ENCODE results near the gene TBXAS1.

TBXAS1 gene

DNA sequence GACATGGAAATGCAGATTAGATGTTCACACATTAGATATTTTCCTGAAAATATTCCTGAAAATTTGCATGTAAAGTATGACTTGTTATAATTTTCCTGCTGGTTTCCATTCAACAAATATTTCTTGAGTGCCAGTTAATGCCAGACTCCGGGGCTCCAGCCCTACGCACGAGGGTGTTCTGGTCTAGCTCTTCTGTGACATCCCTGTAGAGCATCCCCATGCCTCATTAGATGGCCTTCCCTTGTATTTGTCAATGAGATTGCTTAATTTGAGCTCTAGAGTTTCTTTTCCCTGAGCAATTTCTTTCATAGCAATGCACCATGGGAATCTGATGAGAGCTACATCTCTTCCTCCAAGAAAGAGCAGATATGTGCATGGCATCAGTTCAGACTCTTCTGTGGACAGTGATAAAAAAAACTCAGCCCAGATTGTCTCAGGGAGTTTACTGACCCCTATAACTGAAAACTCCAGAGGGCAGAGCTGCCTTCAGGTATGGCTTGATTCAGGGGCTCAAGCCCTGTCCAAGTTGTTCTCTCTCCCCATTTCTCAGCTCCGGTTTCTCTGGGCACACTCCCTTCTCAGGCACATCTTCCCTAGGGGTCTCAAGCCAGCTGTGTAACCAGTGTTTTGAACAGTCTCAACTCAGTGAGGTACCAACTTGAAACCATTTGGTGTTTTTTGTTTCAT lies 137.0 kb downstream of the TBXAS1 start:
- Histone ChIP-seq H3K4me1 (ENCODE audit: control insufficient read depth in 5 of 5, insufficient read depth in 5 of 5, low read length in 5 of 5) (no peaks in the 10 kb centered on the region), H3K27me3 (ENCODE audit: control insufficient read depth in 5 of 5, insufficient read depth in 4 of 5, low read length in 5 of 5) (no peaks in the 10 kb centered on the region), H3K9me3 (ENCODE audit: control insufficient read depth in 5 of 5, low read length in 5 of 5) (no peaks in the 10 kb centered on the region), H3K9ac (ENCODE audit: low read length in 5 of 5) (no peak overlapping the region), H3K4me3 (ENCODE audit: low read depth in 1 of 5, low read length in 5 of 5) (no peak overlapping the region), H3K27ac (ENCODE audit: low read depth, low read length) (no peak overlapping the region), H3K36me3 (ENCODE audit: control insufficient read depth in 5 of 5, insufficient read depth in 5 of 5, low read length in 5 of 5) (peaks cover 0 to 23% (median 0%) of the 10 kb centered on the region in 5 donors)

DNA sequence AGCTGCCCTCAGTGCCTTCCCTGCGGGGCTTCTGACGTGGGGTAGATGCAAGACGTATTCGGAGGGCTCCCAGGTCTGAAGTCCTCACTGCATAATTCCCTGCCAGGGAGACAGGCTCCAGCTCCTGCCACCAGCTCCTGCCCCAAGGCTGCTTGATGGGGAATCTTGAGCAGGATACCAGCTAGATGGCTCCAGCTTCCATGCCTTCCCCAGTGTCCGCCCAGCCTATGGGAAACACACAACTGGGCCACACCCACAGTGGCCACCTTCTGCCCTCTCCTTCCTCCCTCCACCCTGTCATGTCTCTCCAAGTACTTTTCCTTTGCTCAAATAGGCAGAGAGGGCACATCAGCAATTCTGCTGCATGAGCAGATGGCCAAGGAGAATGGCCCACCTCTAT lies 137.9 kb downstream of the TBXAS1 start:
- Histone ChIP-seq H3K9me3 (ENCODE audit: control insufficient read depth in 5 of 5, low read length in 5 of 5) (no peaks in the 10 kb centered on the region), H3K9ac (ENCODE audit: low read length in 5 of 5) (no peak overlapping the region), H3K4me1 (ENCODE audit: control insufficient read depth in 5 of 5, insufficient read depth in 5 of 5, low read length in 5 of 5) (no peaks in the 10 kb centered on the region), H3K36me3 (ENCODE audit: control insufficient read depth in 5 of 5, insufficient read depth in 5 of 5, low read length in 5 of 5) (peaks cover 0 to 16% (median 0%) of the 10 kb centered on the region in 5 donors), H3K27ac (ENCODE audit: low read depth, low read length) (no peak overlapping the region), H3K4me3 (ENCODE audit: low read depth in 1 of 5, low read length in 5 of 5) (no peak overlapping the region), H3K27me3 (ENCODE audit: control insufficient read depth in 5 of 5, insufficient read depth in 4 of 5, low read length in 5 of 5) (peaks cover 0 to 3% (median 0%) of the 10 kb centered on the region in 5 donors)

DNA sequence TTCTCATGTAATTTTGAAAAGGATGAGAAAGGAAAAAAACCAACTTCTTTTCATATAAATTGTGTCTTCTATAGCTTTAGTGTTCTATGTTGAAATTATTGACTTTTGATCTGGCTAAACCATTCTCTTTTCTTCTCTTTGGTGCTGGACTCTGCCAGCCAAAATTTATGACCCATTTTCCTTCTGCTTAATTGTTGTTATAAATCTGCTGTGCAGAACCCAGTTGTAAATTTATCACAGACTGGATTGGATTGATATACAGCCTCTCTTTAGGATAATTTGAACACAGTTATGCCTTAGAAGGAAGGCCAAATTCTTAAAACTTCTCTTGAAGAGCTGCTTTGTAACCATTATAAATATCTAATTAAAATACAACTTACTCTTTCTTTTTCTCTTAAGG lies 139.9 kb downstream of the TBXAS1 start:
- Histone ChIP-seq H3K4me1 (ENCODE audit: control insufficient read depth in 5 of 5, insufficient read depth in 5 of 5, low read length in 5 of 5) (no peaks in the 10 kb centered on the region), H3K27ac (ENCODE audit: low read depth, low read length) (no peak overlapping the region), H3K36me3 (ENCODE audit: control insufficient read depth in 5 of 5, insufficient read depth in 5 of 5, low read length in 5 of 5) (peaks cover 0 to 13% (median 0%) of the 10 kb centered on the region in 5 donors), H3K9ac (ENCODE audit: low read length in 5 of 5) (no peak overlapping the region), H3K27me3 (ENCODE audit: control insufficient read depth in 5 of 5, insufficient read depth in 4 of 5, low read length in 5 of 5) (peaks cover 0 to 3% (median 0%) of the 10 kb centered on the region in 5 donors), H3K9me3 (ENCODE audit: control insufficient read depth in 5 of 5, low read length in 5 of 5) (no peaks in the 10 kb centered on the region), H3K4me3 (ENCODE audit: low read depth in 1 of 5, low read length in 5 of 5) (no peak overlapping the region)

DNA sequence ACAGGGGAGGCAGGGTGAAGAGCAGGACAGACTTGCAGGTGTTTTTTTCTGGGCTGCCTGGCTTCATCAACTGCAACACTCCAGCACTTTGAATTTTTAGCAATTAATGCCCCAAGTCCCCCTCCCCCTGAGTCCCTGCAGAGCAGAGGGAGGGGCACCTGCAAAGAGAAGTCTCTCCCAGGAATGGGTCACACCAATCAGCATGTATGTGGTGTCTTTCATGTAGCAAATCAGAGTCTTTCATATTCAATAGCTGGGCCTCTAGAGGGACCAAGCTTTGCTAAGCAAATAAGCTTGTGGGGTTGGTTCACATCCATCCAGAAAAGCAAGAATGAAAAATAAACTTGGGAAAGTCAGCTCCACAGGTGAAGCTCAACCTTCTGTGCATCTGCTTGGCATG lies 143.0 kb downstream of the TBXAS1 start:
- peaks cover 0 to 15% (median 0%) of the 10 kb centered on the region in 5 donors for H3K36me3 ChIP-seq (ENCODE audit: control insufficient read depth in 5 of 5, insufficient read depth in 5 of 5, low read length in 5 of 5)
- no peak overlapping the region for H3K27ac ChIP-seq (ENCODE audit: low read depth, low read length)
- peaks cover 0 to 3% (median 0%) of the 10 kb centered on the region in 5 donors for H3K27me3 ChIP-seq (ENCODE audit: control insufficient read depth in 5 of 5, insufficient read depth in 4 of 5, low read length in 5 of 5)
- no peak overlapping the region for H3K4me3 ChIP-seq (ENCODE audit: low read depth in 1 of 5, low read length in 5 of 5)
- H3K9me3 ChIP-seq (ENCODE audit: control insufficient read depth in 5 of 5, low read length in 5 of 5) = no peaks in the 10 kb centered on the region
- H3K9ac ChIP-seq (ENCODE audit: low read length in 5 of 5) = no peak overlapping the region
- H3K4me1 ChIP-seq (ENCODE audit: control insufficient read depth in 5 of 5, insufficient read depth in 5 of 5, low read length in 5 of 5) = no peaks in the 10 kb centered on the region

DNA sequence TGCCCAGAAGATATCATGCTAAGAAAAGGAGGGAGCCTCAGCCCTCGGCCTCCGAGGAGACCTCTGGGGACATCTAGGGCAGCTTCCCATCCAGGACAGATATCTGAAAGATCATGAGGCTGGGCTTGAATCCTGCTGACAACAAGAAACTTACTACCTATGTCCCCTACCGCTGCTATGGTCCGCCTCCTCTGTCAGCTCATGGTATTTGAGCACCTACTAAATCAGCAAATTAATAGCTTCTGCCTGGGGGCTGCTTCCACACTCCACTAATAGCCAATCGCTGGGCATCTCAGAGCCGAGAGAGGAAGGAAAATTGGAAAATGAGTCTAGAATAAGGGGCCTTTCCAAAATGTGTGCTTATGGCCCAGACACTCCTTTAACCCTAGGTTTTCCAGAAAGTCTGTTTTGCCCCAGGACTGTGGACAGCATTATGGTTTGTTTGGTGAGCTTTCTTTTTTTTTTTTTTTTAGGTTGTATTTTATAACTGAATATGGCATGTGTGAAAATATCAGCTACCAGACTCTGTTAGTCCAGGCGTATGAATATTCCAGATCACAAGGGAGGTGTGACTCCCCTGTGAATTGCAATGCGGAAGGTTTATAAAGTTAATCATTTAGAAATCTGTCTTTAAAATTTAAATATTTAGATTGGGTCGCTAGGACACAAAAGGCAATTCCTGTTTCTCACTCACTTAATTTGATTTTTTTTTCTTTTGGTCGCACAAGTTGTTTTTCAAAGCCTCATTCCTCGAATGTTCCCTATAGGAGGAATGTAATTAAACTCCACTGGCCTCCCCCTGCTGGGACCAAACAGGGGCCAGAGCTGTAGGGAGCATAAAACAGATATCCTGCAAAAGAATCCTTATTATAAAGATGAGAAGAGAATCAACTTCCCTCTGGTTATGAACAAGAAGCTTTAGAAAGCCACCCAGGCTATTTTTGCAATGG lies 144.3 kb downstream of the TBXAS1 start:
- Histone ChIP-seq H3K4me3 (ENCODE audit: low read depth in 1 of 5, low read length in 5 of 5) (no peak overlapping the region), H3K36me3 (ENCODE audit: control insufficient read depth in 5 of 5, insufficient read depth in 5 of 5, low read length in 5 of 5) (peaks cover 0 to 9% (median 0%) of the 10 kb centered on the region in 5 donors), H3K27me3 (ENCODE audit: control insufficient read depth in 5 of 5, insufficient read depth in 4 of 5, low read length in 5 of 5) (peaks cover 0 to 3% (median 0%) of the 10 kb centered on the region in 5 donors), H3K4me1 (ENCODE audit: control insufficient read depth in 5 of 5, insufficient read depth in 5 of 5, low read length in 5 of 5) (no peaks in the 10 kb centered on the region), H3K27ac (ENCODE audit: low read depth, low read length) (no peak overlapping the region), H3K9ac (ENCODE audit: low read length in 5 of 5) (no peak overlapping the region), H3K9me3 (ENCODE audit: control insufficient read depth in 5 of 5, low read length in 5 of 5) (no peaks in the 10 kb centered on the region)

DNA sequence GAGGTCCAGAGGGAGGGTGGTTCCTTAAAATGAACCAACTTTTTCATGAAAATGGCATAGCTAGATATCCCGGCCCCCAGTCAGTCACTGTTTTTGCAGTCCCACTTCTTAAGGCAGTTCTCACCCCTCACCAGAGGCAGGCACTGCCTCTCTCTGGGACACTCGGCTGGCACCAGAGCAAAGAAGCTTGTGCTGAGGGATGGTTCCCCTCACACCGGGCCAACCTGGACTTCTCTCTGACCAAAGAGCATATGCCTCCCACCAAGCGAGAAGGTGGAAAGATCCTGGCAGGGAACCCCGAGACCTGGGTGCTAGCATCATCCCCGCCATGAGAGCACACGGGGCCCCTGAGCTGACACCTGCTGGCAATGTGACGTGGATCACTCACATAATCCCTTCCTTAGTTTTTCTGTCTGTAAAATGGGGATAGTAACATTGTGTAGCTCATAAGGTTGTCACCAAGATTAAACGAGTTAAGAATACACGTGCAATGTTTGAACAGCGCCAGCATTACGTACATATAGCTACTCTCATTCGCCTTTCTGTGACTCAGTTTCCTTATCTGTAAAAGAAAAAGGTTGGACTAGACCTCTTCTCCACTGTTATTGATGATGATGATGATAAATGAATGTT lies 145.2 kb downstream of the TBXAS1 start:
- Histone ChIP-seq H3K9ac (ENCODE audit: low read length in 5 of 5) (no peak overlapping the region), H3K9me3 (ENCODE audit: control insufficient read depth in 5 of 5, low read length in 5 of 5) (no peaks in the 10 kb centered on the region), H3K4me3 (ENCODE audit: low read depth in 1 of 5, low read length in 5 of 5) (no peak overlapping the region), H3K36me3 (ENCODE audit: control insufficient read depth in 5 of 5, insufficient read depth in 5 of 5, low read length in 5 of 5) (peaks cover 0 to 9% (median 0%) of the 10 kb centered on the region in 5 donors), H3K4me1 (ENCODE audit: control insufficient read depth in 5 of 5, insufficient read depth in 5 of 5, low read length in 5 of 5) (no peaks in the 10 kb centered on the region), H3K27me3 (ENCODE audit: control insufficient read depth in 5 of 5, insufficient read depth in 4 of 5, low read length in 5 of 5) (peaks cover 0 to 3% (median 0%) of the 10 kb centered on the region in 5 donors), H3K27ac (ENCODE audit: low read depth, low read length) (no peak overlapping the region)

DNA sequence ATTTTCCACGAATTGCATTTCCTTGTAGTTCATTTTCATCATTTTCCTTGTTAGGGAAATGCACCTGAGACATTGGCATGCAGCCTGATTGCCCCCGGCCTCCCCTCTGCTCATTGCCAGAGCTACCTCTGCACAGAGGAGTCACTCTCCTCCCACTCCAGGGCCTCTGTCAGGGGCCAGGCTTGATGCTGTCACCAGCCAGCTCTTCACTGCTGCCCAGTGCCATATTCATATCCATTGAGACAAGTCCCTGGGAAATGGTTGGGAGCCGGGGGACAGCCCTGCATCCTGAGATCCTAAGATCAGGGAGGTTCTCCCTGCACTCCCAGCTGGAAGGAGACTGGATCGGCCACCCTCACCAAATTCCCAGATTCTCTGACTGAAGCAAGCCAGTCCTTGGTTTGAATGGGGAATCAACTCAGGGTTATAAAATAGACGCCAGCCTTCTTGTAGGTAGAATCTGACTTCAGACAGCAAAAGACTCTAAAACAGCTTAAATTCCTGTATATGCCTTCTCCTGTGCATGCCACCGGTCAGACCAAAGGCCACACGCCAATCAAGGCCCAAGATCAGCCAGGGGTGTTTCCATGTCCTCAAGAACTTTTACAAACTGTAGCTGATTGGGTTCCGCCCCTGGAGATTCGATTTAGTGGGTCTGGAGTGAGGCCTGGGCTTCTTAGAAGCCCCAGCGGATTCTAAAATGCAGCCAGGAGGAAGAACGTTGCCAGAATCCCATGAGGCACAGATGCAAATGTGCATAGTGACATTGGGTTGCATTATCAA lies 147.2 kb downstream of the TBXAS1 start:
- Histone ChIP-seq H3K27me3 (ENCODE audit: control insufficient read depth in 5 of 5, insufficient read depth in 4 of 5, low read length in 5 of 5) (peaks cover 0 to 3% (median 0%) of the 10 kb centered on the region in 5 donors), H3K36me3 (ENCODE audit: control insufficient read depth in 5 of 5, insufficient read depth in 5 of 5, low read length in 5 of 5) (peaks cover 0 to 9% (median 0%) of the 10 kb centered on the region in 5 donors), H3K27ac (ENCODE audit: low read depth, low read length) (no peak overlapping the region), H3K4me1 (ENCODE audit: control insufficient read depth in 5 of 5, insufficient read depth in 5 of 5, low read length in 5 of 5) (no peaks in the 10 kb centered on the region), H3K9me3 (ENCODE audit: control insufficient read depth in 5 of 5, low read length in 5 of 5) (no peaks in the 10 kb centered on the region), H3K9ac (ENCODE audit: low read length in 5 of 5) (no peak overlapping the region), H3K4me3 (ENCODE audit: low read depth in 1 of 5, low read length in 5 of 5) (no peak overlapping the region)

DNA sequence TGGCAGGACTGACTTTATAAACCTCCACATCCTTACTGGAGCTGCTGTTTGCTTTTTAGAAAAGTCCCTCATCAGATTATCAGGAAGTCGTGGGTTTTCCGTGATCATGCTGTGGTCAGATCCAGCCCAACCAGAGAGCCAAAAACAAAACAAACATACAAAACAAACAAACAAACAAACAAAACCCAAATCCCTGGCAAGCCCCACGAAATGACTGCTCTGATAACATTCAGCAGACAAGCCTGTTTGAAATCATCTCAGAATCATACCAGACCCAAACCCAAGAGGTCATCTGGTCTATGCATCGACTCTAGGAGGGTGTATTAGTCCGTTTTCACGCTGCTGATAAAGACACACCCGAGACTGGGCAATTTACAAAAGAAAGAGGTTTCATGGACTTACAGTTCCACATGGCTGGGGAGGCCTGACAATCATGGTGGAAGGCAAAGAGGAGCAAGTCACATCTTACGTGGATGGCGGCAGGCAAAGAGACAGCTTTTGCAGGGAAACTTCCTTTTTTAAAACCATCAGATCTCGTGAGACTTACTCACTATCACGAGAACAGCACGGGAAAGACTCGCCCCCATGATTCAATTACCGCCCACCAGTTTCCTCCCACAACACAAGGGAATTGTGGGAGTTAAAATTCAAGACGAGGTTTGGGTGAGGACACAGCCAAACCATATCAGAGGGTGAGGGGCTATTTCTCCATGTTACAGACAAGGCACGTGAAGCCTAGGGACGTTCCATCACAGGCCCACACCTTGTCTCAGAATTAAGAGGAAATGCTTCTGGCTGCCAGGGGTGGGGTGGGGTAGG lies 148.0 kb downstream of the TBXAS1 start:
- H3K9ac ChIP-seq (ENCODE audit: low read length in 5 of 5) = no peak overlapping the region

DNA sequence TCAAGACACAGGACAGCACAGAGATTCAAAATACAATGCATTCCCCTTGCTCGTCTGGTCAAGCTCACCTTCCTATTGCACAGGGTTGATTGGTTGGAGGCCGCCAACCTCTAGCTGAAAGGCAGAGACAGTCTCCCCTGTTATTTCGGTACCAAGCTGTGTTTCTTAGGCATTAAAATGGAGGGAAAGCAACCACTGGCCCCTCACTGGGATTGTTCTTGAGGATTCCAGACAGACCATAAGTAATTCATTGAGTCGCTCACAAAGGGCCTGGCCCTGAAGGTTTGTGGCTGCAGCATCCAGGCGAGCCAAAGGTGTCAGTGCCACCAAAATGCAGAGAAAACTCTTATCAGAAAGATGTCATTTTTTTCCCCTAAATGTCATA lies 152.4 kb downstream of the TBXAS1 start:
- H3K36me3 ChIP-seq (ENCODE audit: control insufficient read depth in 5 of 5, insufficient read depth in 5 of 5, low read length in 5 of 5) = no peaks in the 10 kb centered on the region
- H3K27ac ChIP-seq (ENCODE audit: low read depth, low read length) = no peak overlapping the region
- H3K27me3 ChIP-seq (ENCODE audit: control insufficient read depth in 5 of 5, insufficient read depth in 4 of 5, low read length in 5 of 5) = peaks cover 0 to 7% (median 0%) of the 10 kb centered on the region in 5 donors
- H3K4me1 ChIP-seq (ENCODE audit: control insufficient read depth in 5 of 5, insufficient read depth in 5 of 5, low read length in 5 of 5) = no peaks in the 10 kb centered on the region
- H3K9ac ChIP-seq (ENCODE audit: low read length in 5 of 5) = no peak overlapping the region
- no peak overlapping the region for H3K4me3 ChIP-seq (ENCODE audit: low read depth in 1 of 5, low read length in 5 of 5)
- H3K9me3 ChIP-seq (ENCODE audit: control insufficient read depth in 5 of 5, low read length in 5 of 5) = no peaks in the 10 kb centered on the region

More for the DNA sequence above, 148.0 kb downstream of the TBXAS1 start:
- peaks cover 0 to 9% (median 0%) of the 10 kb centered on the region in 5 donors for H3K36me3 ChIP-seq (ENCODE audit: control insufficient read depth in 5 of 5, insufficient read depth in 5 of 5, low read length in 5 of 5)
- H3K4me1 ChIP-seq (ENCODE audit: control insufficient read depth in 5 of 5, insufficient read depth in 5 of 5, low read length in 5 of 5) = no peaks in the 10 kb centered on the region
- no peaks in the 10 kb centered on the region for H3K27me3 ChIP-seq (ENCODE audit: control insufficient read depth in 5 of 5, insufficient read depth in 4 of 5, low read length in 5 of 5)
- no peak overlapping the region for H3K27ac ChIP-seq (ENCODE audit: low read depth, low read length)
- H3K9me3 ChIP-seq (ENCODE audit: control insufficient read depth in 5 of 5, low read length in 5 of 5) = no peaks in the 10 kb centered on the region
- H3K4me3 ChIP-seq (ENCODE audit: low read depth in 1 of 5, low read length in 5 of 5) = no peak overlapping the region

Data from subcutaneous abdominal adipose tissue (tissue), 5 donors.